Epithelial cell of prostate (primary cell): ENCODE results near the gene LRCH1.
"Not testable (repeated sequence)": the region's sequence is repeated elsewhere in the genome, so short reads cannot be mapped to it uniquely, and the experiment has no call there.

ENCODE experiments used
- DNase-seq: peaks from one replicate; pipeline ENCODE4 v3.0.0-alpha.2; 2011; ENCODE audit warnings: low read depth, low spot score
- H3K27ac ChIP-seq: fragments of 450-650 bp; 2 replicates; pipeline ENCODE4 v1.5.1; 2017; ENCODE audit warnings: mild to moderate bottlenecking

LRCH1 gene, protein sequence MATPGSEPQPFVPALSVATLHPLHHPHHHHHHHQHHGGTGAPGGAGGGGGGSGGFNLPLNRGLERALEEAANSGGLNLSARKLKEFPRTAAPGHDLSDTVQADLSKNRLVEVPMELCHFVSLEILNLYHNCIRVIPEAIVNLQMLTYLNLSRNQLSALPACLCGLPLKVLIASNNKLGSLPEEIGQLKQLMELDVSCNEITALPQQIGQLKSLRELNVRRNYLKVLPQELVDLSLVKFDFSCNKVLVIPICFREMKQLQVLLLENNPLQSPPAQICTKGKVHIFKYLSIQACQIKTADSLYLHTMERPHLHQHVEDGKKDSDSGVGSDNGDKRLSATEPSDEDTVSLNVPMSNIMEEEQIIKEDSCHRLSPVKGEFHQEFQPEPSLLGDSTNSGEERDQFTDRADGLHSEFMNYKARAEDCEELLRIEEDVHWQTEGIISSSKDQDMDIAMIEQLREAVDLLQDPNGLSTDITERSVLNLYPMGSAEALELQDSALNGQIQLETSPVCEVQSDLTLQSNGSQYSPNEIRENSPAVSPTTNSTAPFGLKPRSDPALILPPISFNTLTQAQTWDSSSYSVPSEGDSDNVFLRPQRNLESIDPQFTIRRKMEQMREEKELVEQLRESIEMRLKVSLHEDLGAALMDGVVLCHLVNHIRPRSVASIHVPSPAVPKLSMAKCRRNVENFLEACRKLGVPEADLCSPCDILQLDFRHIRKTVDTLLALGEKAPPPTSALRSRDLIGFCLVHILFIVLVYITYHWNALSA

GRCh38 chr13:46552889-46553520, at the start of gene LRCH1:
Gene LRCH1, plus strand, starts transcription at chr13:46553170. Its CDS starts 227 bp downstream, at chr13:46553397.
- H3K27ac ChIP-seq, result peak within 1 kb of the TSS; percentile 79

DNA sequence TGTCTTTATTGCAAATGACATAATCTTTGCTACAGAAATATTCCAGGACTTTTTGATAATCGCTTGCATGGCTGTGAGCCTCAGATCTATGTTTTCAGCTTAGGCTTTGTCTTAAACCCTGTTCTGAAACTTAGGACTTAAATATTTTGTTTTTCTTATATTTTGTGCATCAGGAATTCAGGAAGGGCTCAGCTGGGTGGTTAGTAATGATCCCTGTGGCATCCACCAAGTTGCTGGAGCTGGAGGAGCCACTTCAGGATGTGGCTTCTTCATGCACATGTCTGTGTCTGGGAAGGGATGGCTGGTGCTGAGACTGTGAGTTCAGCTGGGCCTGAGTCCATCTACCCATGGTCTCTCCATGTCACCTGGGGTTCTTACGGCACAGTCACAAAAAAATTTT, 48.9 kb upstream of the LRCH1 start:
- no peak for DNase-seq
- no peak overlapping the region for H3K27ac ChIP-seq

More at GRCh38 chr13:46552889-46553520, at the start of gene LRCH1:
- no peak for DNase-seq

- DNase-seq, result no peak
- no peak overlapping the region for H3K27ac ChIP-seq
Observed at GRCh38 chr13:46507981-46508380, 45.0 kb upstream of the LRCH1 start.

DNA sequence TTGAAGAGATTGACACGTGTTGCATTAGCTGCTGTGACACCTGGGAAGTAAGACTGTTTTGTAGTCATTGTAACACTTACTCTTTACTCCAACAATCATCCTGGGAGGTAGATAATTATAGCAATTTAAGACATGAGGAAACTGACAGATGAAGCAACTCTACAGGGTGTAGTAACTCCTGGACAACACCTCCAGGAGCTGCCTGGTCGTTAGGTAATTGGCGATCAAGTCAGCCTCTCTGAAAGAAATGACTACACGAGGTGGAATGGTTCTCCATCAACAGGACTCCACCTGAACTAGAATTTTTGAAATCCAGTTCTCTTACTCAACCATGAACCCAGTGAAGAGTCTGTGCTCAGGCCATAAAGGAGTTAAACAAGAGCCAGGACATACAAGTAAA, 43.0 kb upstream of the LRCH1 start:
- DNase-seq, result no peak
- H3K27ac ChIP-seq, result no peak overlapping the region

GRCh38 chr13:46515803-46516202, 37.2 kb upstream of the LRCH1 start:
- H3K27ac ChIP-seq, result no peak overlapping the region
- no peak for DNase-seq

GRCh38 chr13:46516599-46517338, 36.2 kb upstream of the LRCH1 start:
- no peak overlapping the region for H3K27ac ChIP-seq
- DNase-seq, result no peak

- not testable (repeated sequence) for H3K27ac ChIP-seq, DNase-seq
Observed at GRCh38 chr13:46517748-46518147, 35.2 kb upstream of the LRCH1 start.

- no peak overlapping the region for H3K27ac ChIP-seq
- DNase-seq, result no peak
Observed at GRCh38 chr13:46519182-46519581, 33.8 kb upstream of the LRCH1 start.

DNA sequence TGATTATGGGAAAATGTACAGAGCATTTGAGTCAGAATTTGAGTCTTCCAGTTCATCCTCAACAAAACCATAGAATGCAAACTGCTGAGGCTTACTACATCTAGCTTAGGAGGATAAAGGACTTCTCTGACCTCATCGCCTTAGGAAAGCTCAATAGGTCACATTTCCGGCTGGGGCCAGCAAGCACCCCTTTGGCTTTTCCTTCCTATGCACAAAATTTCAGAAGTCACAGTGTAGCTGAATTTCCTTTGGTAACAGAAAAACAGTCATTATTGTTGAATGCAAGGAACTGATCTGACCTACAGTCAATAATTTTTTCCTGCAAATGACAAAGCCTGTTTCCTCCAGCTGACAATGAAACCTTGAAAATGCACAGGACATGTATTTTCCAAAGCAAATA, 32.8 kb upstream of the LRCH1 start:
- H3K27ac ChIP-seq, result no peak overlapping the region
- DNase-seq, result no peak

DNA sequence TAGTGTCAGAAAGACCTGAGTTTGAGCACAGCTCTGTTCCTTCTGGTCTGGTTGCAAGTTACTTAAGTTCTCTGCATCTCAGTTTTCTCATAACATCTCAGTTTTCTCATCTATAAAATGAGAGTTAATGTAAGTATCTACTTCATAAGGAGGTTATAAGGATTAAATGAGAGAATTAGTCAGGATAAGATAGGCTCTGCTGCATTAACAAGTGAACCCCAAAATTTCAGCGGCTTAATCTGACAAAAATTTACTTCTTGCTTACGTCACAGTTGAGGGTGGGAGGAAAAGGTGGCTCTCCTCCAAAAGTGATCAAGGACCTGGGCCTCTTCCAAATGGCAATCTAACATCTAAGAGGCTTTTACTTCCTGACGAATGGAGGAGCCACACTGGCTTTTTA, 31.5 kb upstream of the LRCH1 start:
- DNase-seq, result no peak
- no peak overlapping the region for H3K27ac ChIP-seq

- DNase-seq, result no peak
- no peak overlapping the region for H3K27ac ChIP-seq
Observed at GRCh38 chr13:46521921-46522747, 30.8 kb upstream of the LRCH1 start.

DNA sequence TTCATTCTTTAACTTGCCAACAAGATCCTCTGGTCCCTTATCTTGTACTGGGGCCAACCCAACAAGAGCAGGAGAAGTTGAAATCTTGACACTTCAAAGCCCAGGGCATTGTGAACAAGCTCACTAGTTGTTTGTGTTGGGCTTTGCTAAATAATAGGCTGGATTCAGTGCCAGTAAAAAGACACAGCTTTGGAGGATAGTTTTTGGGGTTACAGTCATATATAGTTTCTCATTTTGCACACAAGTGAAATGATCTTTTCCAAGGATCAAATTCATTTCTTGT, 30.3 kb upstream of the LRCH1 start:
- no peak overlapping the region for H3K27ac ChIP-seq
- no peak for DNase-seq

GRCh38 chr13:46523972-46524752, 28.8 kb upstream of the LRCH1 start:
- no peak overlapping the region for H3K27ac ChIP-seq
- DNase-seq, result no peak

DNA sequence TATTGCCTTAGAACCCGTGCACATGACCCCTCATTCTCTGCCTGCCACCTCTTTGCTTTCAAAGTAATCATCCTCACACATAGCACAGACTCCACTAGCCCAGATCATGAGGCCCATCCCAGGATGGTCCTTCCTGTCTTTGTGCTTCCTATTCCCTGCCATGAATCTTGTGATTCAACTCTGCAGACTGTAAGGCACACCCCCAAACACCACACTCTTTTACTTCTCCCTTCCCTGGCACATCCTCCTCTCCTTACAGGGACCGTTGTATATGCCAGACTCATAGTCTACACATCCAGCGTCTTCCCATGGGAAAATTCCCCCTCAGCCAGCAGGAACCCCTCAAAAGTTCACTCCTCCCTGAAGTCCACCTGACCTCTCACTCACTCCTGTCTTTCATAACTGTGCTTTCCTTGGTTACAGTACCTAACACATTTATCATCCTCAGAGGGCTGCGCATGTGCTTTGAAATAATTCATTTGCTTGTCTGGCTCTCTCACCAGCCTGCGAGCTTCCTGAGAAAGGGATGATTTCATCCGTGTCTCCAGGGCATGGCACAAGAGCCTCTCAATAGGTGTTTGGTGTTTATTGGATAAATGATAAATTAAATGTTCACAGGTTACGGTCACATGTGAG, 26.8 kb upstream of the LRCH1 start:
- peak; percentile 14 for DNase-seq
- no peak overlapping the region for H3K27ac ChIP-seq

GRCh38 chr13:46526740-46527139, 26.2 kb upstream of the LRCH1 start:
- DNase-seq, result no peak

GRCh38 chr13:46527237-46527636, 25.7 kb upstream of the LRCH1 start:
- DNase-seq, result peak; percentile 50
- no peak overlapping the region for H3K27ac ChIP-seq

More at GRCh38 chr13:46526740-46527139, 26.2 kb upstream of the LRCH1 start:
- no peak overlapping the region for H3K27ac ChIP-seq

DNA sequence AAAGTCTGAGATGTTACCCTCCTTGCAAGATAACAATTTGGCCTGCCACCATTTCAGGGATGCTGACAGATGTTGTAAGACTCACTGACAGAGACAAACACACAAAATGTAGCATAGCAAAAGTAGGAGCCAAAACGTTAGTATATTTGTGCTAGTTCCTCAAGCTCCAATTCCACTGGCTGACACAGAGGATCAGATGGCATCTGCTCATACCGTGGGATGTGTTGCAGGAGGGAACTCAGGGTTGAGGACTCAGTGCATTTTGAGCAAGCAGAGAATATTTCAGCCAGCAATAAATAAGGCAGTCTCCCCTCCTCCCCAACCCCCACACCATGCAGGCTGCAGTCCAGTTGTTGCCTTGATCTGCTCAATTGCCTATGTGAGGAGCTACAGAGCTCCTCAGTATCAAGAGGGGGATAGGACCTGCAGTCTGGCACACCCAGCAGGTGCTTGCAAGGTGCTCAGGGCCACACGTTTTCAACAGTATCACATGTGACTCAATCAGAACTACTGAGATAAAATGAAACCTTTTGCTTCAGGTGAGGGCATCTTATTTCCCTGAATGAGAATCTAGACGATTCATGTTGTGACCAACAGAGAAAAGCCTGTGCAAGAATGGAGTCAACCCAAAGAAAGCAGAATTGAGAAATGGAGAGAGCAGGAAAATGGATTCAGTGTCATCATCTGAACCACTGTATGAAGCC, 23.6 kb upstream of the LRCH1 start:
- DNase-seq, result no peak
- no peak overlapping the region for H3K27ac ChIP-seq
